ENCODE measurements around the gene ELOVL5. TPM values are rescaled to one million over a fixed set of nuclear protein-coding genes. Genes with fewer than 3 reads are reported as not detected.
A peak's percentile ranks its signal among the peaks of the same experiment; 100 is the strongest.

ELOVL5 gene
- total RNA-seq, 1 donor from 2014 or later, result 67.1 TPM

GRCh38 chr6:53335224-53335994 is 13.3 kb downstream of the ELOVL5 start:
- Mint-ChIP-seq H3K36me3 (ENCODE audit: insufficient read depth) (peaks cover 1% of the 10 kb centered on the region), H3K4me3 (ENCODE audit: low read depth) (no peak overlapping the region), H3K4me1 (ENCODE audit: low read depth) (peaks cover 22% of the 10 kb centered on the region), H3K27me3 (no peaks in the 10 kb centered on the region), H3K27ac (peak overlapping the region; percentile 39), H3K9me3 (ENCODE audit: low read depth) (no peaks in the 10 kb centered on the region)
- no peak for DNase-seq (ENCODE audit: low spot score, unreplicated experiment)
- TF ChIP-seq, protein P1, sequence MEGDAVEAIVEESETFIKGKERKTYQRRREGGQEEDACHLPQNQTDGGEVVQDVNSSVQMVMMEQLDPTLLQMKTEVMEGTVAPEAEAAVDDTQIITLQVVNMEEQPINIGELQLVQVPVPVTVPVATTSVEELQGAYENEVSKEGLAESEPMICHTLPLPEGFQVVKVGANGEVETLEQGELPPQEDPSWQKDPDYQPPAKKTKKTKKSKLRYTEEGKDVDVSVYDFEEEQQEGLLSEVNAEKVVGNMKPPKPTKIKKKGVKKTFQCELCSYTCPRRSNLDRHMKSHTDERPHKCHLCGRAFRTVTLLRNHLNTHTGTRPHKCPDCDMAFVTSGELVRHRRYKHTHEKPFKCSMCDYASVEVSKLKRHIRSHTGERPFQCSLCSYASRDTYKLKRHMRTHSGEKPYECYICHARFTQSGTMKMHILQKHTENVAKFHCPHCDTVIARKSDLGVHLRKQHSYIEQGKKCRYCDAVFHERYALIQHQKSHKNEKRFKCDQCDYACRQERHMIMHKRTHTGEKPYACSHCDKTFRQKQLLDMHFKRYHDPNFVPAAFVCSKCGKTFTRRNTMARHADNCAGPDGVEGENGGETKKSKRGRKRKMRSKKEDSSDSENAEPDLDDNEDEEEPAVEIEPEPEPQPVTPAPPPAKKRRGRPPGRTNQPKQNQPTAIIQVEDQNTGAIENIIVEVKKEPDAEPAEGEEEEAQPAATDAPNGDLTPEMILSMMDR (IDR thresholded peaks at IDR 0.05; ENCODE audit: unreplicated experiment), result no peak

DNA sequence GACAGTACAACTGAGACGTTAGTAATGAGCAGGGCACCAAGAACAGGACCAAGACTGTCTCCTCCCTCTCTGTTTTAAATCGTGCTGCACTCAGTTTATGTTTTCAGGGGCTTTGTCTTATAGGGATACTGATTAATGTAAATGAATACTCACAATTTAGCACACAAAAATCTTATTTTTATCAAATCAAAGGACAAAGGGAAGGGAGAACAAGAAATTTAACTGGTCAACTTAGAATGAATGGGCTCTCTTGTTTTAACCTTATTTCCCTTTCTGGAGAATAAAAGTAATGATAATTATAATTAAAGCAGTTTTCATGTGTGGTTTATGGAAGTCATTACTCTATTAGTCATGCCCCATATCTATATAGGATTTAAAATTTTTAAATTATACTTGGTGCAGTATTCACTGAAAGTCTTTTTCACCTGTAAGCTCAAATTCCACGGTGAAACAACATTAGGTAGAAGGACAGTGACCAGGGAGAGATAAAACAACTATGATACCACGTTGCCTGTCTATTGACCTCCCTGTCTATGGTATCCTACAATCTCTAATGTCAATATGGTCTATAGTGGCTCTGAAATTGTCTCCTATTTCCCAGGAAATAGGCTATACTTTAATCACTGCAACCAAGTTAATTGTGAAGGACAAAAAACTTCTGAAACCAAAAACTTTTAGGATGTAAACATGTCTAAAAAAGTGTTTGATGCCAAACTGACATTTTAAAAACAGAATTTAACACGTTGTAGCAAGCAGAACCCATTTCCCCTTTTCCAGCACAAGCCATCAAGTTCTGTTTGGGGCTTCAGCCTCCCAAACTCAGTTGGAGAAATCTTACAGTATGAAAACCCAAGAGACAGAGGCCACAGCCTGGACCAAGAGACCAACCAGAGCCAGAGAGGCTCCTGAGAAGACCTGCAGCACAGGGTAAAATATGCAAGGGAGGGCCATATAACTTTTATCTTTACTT is 15.0 kb downstream of the ELOVL5 start:
- H3K4me1 Mint-ChIP-seq (ENCODE audit: low read depth), result peaks cover 22% of the 10 kb centered on the region
- TF ChIP-seq, protein P1 (IDR thresholded peaks at IDR 0.05; ENCODE audit: unreplicated experiment), result no peak
- H3K4me3 Mint-ChIP-seq (ENCODE audit: low read depth), result no peak overlapping the region
- peaks cover 1% of the 10 kb centered on the region for H3K36me3 Mint-ChIP-seq (ENCODE audit: insufficient read depth)
- DNase-seq (ENCODE audit: low spot score, unreplicated experiment), result no peak
- no peaks in the 10 kb centered on the region for H3K9me3 Mint-ChIP-seq (ENCODE audit: low read depth)
- H3K27ac Mint-ChIP-seq, result no peak overlapping the region
- H3K27me3 Mint-ChIP-seq, result no peaks in the 10 kb centered on the region

GRCh38 chr6:53331678-53332077 is 17.1 kb downstream of the ELOVL5 start:
- TF ChIP-seq, protein P1 (IDR thresholded peaks at IDR 0.05; ENCODE audit: unreplicated experiment), result no peak
- H3K36me3 Mint-ChIP-seq (ENCODE audit: insufficient read depth), result peaks cover 1% of the 10 kb centered on the region
- no peak overlapping the region for H3K27ac Mint-ChIP-seq
- H3K4me1 Mint-ChIP-seq (ENCODE audit: low read depth), result peaks cover 25% of the 10 kb centered on the region
- no peak for DNase-seq (ENCODE audit: low spot score, unreplicated experiment)
- no peak overlapping the region for H3K4me3 Mint-ChIP-seq (ENCODE audit: low read depth)
- no peaks in the 10 kb centered on the region for H3K27me3 Mint-ChIP-seq
- H3K9me3 Mint-ChIP-seq (ENCODE audit: low read depth), result no peaks in the 10 kb centered on the region

- Mint-ChIP-seq H3K9me3 (ENCODE audit: low read depth) (no peaks in the 10 kb centered on the region), H3K27ac (no peak overlapping the region), H3K4me3 (ENCODE audit: low read depth) (no peak overlapping the region), H3K4me1 (ENCODE audit: low read depth) (peaks cover 13% of the 10 kb centered on the region), H3K36me3 (ENCODE audit: insufficient read depth) (peaks cover 1% of the 10 kb centered on the region), H3K27me3 (no peaks in the 10 kb centered on the region)
- DNase-seq (ENCODE audit: low spot score, unreplicated experiment), result no peak
- TF ChIP-seq, protein P1 (IDR thresholded peaks at IDR 0.05; ENCODE audit: unreplicated experiment), result no peak
Observed at GRCh38 chr6:53330137-53330536, 18.6 kb downstream of the ELOVL5 start.

DNA sequence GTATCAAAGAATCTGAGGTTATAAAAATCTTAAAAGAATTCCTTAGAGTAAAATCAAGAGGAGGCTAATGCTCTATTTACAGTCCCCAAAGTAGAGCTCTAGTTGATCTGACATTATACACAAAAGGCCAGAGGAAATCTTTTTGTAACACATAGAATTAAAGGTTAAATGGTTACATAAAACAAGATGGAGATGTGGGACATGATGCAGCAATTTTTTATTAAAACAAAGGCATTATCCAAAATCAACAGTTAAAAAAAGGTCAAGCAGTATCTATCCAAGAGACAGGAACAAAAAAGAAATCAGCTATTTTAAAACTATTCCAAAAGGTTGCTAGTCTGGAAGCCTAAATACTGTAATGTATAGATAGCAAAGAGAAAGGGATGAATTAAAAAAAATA is 20.4 kb downstream of the ELOVL5 start:
- Mint-ChIP-seq H3K27ac (no peak overlapping the region), H3K36me3 (ENCODE audit: insufficient read depth) (peaks cover 1% of the 10 kb centered on the region)

More for the DNA sequence above, 20.4 kb downstream of the ELOVL5 start:
- H3K4me1 Mint-ChIP-seq (ENCODE audit: low read depth), result peaks cover 5% of the 10 kb centered on the region
- H3K27me3 Mint-ChIP-seq, result no peaks in the 10 kb centered on the region
- H3K4me3 Mint-ChIP-seq (ENCODE audit: low read depth), result no peak overlapping the region
- no peaks in the 10 kb centered on the region for H3K9me3 Mint-ChIP-seq (ENCODE audit: low read depth)
- DNase-seq (ENCODE audit: low spot score, unreplicated experiment), result no peak
- TF ChIP-seq, protein P1 (IDR thresholded peaks at IDR 0.05; ENCODE audit: unreplicated experiment), result no peak
